HG02678 (cell line): ENCODE data around the gene SV2B.
"Not testable (repeated sequence)": the region's sequence is repeated elsewhere in the genome, so short reads cannot be mapped to it uniquely, and the experiment has no call there.

Experiments
- ATAC-seq: cut with Tn5 transposase; IDR thresholded peaks from one replicate; pipeline ENCODE4 v1.9.1; 2021; ENCODE audit warnings: mild to moderate bottlenecking, moderate library complexity; ENCODE audit not compliant: unreplicated experiment

SV2B gene

GRCh38 chr15:91304210-91304609, 204.2 kb downstream of the SV2B start:
- no peak for ATAC-seq

GRCh38 chr15:91304786-91305185, 204.7 kb downstream of the SV2B start:
- no peak for ATAC-seq

GRCh38 chr15:91306144-91306543, 206.1 kb downstream of the SV2B start:
- ATAC-seq = no peak

GRCh38 chr15:91307601-91308000, 207.5 kb downstream of the SV2B start:
- no peak for ATAC-seq

- ATAC-seq = no peak
Measured at GRCh38 chr15:91308199-91308598, 208.1 kb downstream of the SV2B start.

GRCh38 chr15:91308855-91309254, 208.8 kb downstream of the SV2B start:
- no peak for ATAC-seq

- no peak for ATAC-seq
Measured at GRCh38 chr15:91311986-91312385, 211.9 kb downstream of the SV2B start.

GRCh38 chr15:91316126-91316525, 216.1 kb downstream of the SV2B start:
- no peak for ATAC-seq

GRCh38 chr15:91318516-91318915, 218.5 kb downstream of the SV2B start:
- no peak for ATAC-seq

GRCh38 chr15:91318931-91319330, 218.9 kb downstream of the SV2B start:
- no peak for ATAC-seq

GRCh38 chr15:91319371-91320059, 219.5 kb downstream of the SV2B start:
- ATAC-seq = no peak

- no peak for ATAC-seq
Measured at GRCh38 chr15:91320101-91320500, 220.0 kb downstream of the SV2B start.

GRCh38 chr15:91329914-91330313, 229.9 kb downstream of the SV2B start:
- ATAC-seq = no peak

- ATAC-seq = no peak
Measured at GRCh38 chr15:91331581-91331980, 231.5 kb downstream of the SV2B start.

- no peak for ATAC-seq
Measured at GRCh38 chr15:91335702-91336101, 235.6 kb downstream of the SV2B start.

GRCh38 chr15:91336687-91337086, 236.6 kb downstream of the SV2B start:
- ATAC-seq = no peak

GRCh38 chr15:91338766-91339165, 238.7 kb downstream of the SV2B start:
- ATAC-seq = no peak

GRCh38 chr15:91342097-91342496, 242.0 kb downstream of the SV2B start:
- ATAC-seq = no peak

GRCh38 chr15:91344912-91345311, 244.9 kb downstream of the SV2B start:
- ATAC-seq = not testable (repeated sequence)

- no peak for ATAC-seq
Measured at GRCh38 chr15:91345736-91346135, 245.7 kb downstream of the SV2B start.

GRCh38 chr15:91346259-91346658, 246.2 kb downstream of the SV2B start:
- no peak for ATAC-seq

- ATAC-seq = no peak
Measured at GRCh38 chr15:91348752-91349500, 248.9 kb downstream of the SV2B start.
